Stomach (tissue), 9 donors: Measurements from ENCODE around the gene ADAM22. TPM values are rescaled to one million over a fixed set of nuclear protein-coding genes. Genes with fewer than 3 reads are reported as not detected.
A peak's percentile ranks its signal among the peaks of the same experiment; 100 is the strongest.

ENCODE experiments used
- DNase-seq, 2 donors: peaks; one replicate each; pipeline versions ENCODE4 v3.0.0 to v3.0.0-alpha.2; 2013 to 2019
- H3K27ac ChIP-seq, 5 donors: fragments of 200-600 bp in 4 of 5; sonication (generic) in 4 of 5; one replicate each; pipeline ENCODE4 v1.5.1; 2013 to 2019; ENCODE audit warnings: mild to moderate bottlenecking in 1 of 5, moderate library complexity in 1 of 5
- H3K27me3 ChIP-seq, 3 donors: fragments of 200-600 bp; sonication (generic); one replicate each; pipeline ENCODE4 v1.5.1; 2017 to 2019; ENCODE audit warnings: mixed run types in 1 of 3
- H3K36me3 ChIP-seq, 4 donors: fragments of 200-600 bp; sonication (generic); 1 replicate in 3 of 4; 2 replicates in 1 of 4; pipeline ENCODE4 v1.5.1; 2016 to 2019
- H3K4me1 ChIP-seq, 4 donors: fragments of 200-600 bp; sonication (generic); one replicate each; pipeline ENCODE4 v1.5.1; 2016 to 2019
- H3K4me3 ChIP-seq, 4 donors: fragments of 200-600 bp; sonication (generic) in 3 of 4; one replicate each; pipeline ENCODE4 v1.5.1; 2016 to 2019; ENCODE audit warnings: mild to moderate bottlenecking in 1 of 4
- H3K9me3 ChIP-seq, 4 donors: fragments of 200-600 bp; sonication (generic); one replicate each; pipeline ENCODE4 v1.5.1; 2016 to 2019
- EP300 ChIP-seq: sonication (generic); formaldehyde crosslinking; IDR thresholded peaks from one replicate; pipeline ENCODE4 v1.6.1; 2017; ENCODE audit warnings: antibody characterized with exemption
- POLR2A ChIP-seq, 4 donors: fragments of 450-650 bp; IDR thresholded peaks; one replicate each; pipeline ENCODE4 v1.6.1; 2016; ENCODE audit warnings: antibody characterized with exemption in 4 of 4, control low read depth in 2 of 4, mild to moderate bottlenecking in 1 of 4, moderate library complexity in 1 of 4
- POLR2AphosphoS5 ChIP-seq, 3 donors: sonication (generic); formaldehyde crosslinking; IDR thresholded peaks; one replicate each; pipeline ENCODE4 v1.6.1; 2016; ENCODE audit warnings: antibody characterized with exemption in 3 of 3
- WGBS, 5 donors: extraction: QIAGEN DNeasy Blood & Tissue Kit in 3 of 5; methylation state at CpG; one replicate each; pipeline versions ENCODE4 v1.1.5 to v1.1.7; 2013 to 2018; 5-methylcytosine and 5-hydroxymethylcytosine counted together
- intact Hi-C: fragments of 100-400 bp; cut with DNase I; formaldehyde crosslinking; loops from one replicate; pipeline ENCODE4 v1.15.1; 2023; ENCODE audit warnings: low total_unique reads
- polyA plus RNA-seq, 3 donors: library from polyadenylated mRNA; stranded (reverse); fragments of 200-250 nt; gene quantifications; one replicate each; pipeline ENCODE4 v1.2.3, GENCODE V29; 2013
- total RNA-seq, 5 donors: library from RNA; depleted of rRNA; stranded (reverse); fragments of >200 nt; gene quantifications; one replicate each; pipeline versions ENCODE4 v1.1.0 to v1.2.3, GENCODE V29; 2014 to 2016
- TF ChIP-seq, protein P1 (sequence below), 7 experiments: fragments of 450-650 bp in 4 of 7; fragments of 200-600 bp in 3 of 7; sonication (generic) in 3 of 7; IDR thresholded peaks; one replicate each; pipeline ENCODE4 v1.5.1; 2016 to 2019; ENCODE audit warnings: antibody characterized with exemption in 7 of 7, control low read depth in 2 of 7, mild to moderate bottlenecking in 1 of 7
- donor health status: healthy with polysubstance abuse.
- donor health status: Bipolar disorder and iron deficiency.
- donor health status: healthy.

The ADAM22 gene
- total and polyA plus RNA-seq, 8 donors: 0.06 to 16.8 (median 0.29) TPM; not detected in 1

GRCh38 chr7:88106434-88106833 lies 172.4 kb downstream of the ADAM22 start:
- WGBS, 5 donors: 66 to 88% (median 66%) methylated on average over 4 of the region's 4 CpGs
- Histone ChIP-seq H3K36me3 (no peaks in the 10 kb centered on the region), H3K4me3 (no peak overlapping the region), H3K27me3 (no peaks in the 10 kb centered on the region), H3K27ac (no peak overlapping the region), H3K4me1 (no peaks in the 10 kb centered on the region), H3K9me3 (no peaks in the 10 kb centered on the region)
- intact Hi-C loops: no loop called here
- TF ChIP-seq POLR2A (IDR thresholded peaks at IDR 0.05): no peak
- no peak for TF ChIP-seq EP300
- no peak for TF ChIP-seq POLR2AphosphoS5 (IDR thresholded peaks at IDR 0.05)
- TF ChIP-seq, protein P1, sequence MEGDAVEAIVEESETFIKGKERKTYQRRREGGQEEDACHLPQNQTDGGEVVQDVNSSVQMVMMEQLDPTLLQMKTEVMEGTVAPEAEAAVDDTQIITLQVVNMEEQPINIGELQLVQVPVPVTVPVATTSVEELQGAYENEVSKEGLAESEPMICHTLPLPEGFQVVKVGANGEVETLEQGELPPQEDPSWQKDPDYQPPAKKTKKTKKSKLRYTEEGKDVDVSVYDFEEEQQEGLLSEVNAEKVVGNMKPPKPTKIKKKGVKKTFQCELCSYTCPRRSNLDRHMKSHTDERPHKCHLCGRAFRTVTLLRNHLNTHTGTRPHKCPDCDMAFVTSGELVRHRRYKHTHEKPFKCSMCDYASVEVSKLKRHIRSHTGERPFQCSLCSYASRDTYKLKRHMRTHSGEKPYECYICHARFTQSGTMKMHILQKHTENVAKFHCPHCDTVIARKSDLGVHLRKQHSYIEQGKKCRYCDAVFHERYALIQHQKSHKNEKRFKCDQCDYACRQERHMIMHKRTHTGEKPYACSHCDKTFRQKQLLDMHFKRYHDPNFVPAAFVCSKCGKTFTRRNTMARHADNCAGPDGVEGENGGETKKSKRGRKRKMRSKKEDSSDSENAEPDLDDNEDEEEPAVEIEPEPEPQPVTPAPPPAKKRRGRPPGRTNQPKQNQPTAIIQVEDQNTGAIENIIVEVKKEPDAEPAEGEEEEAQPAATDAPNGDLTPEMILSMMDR (IDR thresholded peaks at IDR 0.05): no peak
- DNase-seq: no peak

GRCh38 chr7:88109612-88110011 lies 175.6 kb downstream of the ADAM22 start:
- Histone ChIP-seq H3K9me3 (no peaks in the 10 kb centered on the region), H3K4me1 (no peaks in the 10 kb centered on the region), H3K4me3 (no peak overlapping the region), H3K27ac (no peak overlapping the region), H3K36me3 (no peaks in the 10 kb centered on the region), H3K27me3 (no peaks in the 10 kb centered on the region)
- intact Hi-C loops: no loop called here
- no peak for DNase-seq
- 37 to 73% (median 49%) methylated on average over 3 of the region's 3 CpGs for WGBS, 5 donors
- TF ChIP-seq POLR2A (IDR thresholded peaks at IDR 0.05) (no peak), EP300 (no peak), POLR2AphosphoS5 (IDR thresholded peaks at IDR 0.05) (no peak)
- TF ChIP-seq, protein P1 (IDR thresholded peaks at IDR 0.05): no peak

DNA sequence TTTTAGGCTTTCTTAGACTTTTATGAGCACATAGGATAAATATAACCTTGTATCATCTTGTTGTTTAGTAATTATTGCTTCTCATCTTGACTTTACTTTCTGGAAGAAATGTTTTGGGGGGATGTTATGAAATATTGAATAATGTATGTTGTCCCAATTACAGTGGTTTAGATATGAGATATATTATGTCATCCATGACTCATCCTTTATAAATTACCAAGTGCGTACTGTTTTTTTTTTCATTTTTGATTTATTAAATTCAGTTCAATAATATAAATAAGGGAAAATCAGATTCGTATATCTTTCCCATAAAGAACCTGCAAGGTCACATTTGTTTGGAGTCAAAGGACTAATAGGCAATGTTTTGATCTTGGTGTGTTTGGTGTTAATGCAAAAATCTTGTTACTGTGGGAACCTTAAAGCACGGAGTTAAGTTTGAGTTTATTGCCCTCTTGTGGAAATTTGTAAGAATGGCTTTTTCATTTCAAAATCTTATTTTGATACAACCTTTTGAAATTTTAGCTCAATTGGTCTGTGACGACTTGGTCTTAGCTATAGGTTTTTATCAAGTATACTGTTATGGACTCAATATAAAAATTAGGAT lies 177.2 kb downstream of the ADAM22 start:
- H3K36me3 ChIP-seq: no peaks in the 10 kb centered on the region
- intact Hi-C loops: no loop called here
- DNase-seq: peak in 1 of 2 donors; percentile 71

DNA sequence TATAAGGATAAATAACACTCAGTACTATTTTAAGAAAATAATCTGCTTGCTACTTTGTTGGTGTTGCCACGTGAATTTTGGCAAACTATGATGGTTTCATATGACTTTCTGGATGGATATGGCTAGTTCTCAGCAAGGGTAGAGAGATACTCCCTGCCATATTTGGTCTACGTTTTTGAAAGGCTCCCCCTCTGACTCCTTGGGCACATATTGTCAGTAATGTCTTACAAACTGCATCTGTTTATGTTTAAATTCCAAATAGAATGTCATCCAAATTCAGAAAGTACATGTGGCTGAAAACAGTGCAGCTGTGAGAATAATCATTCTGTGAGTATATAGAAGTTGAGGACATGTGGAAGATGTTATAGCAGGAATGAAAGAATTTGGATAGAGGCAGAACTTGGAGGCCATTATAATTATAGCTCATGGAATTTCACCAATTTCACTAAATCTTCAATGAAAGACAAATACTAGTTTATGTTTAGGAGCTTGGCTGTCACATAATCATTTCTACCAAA lies 178.0 kb downstream of the ADAM22 start:
- H3K4me1 ChIP-seq: no peaks in the 10 kb centered on the region
- H3K27me3 ChIP-seq: no peaks in the 10 kb centered on the region
- no peak overlapping the region for H3K27ac ChIP-seq
- no peak overlapping the region for H3K4me3 ChIP-seq
- 27 to 48% (median 42%) methylated on average over 2 of the region's 2 CpGs for WGBS, 5 donors
- intact Hi-C loops: no loop called here
- TF ChIP-seq POLR2A (IDR thresholded peaks at IDR 0.05) (no peak), POLR2AphosphoS5 (IDR thresholded peaks at IDR 0.05) (no peak), EP300 (no peak)
- TF ChIP-seq, protein P1 (IDR thresholded peaks at IDR 0.05): no peak
- peak in 1 of 2 donors; percentile 48 for DNase-seq
- H3K36me3 ChIP-seq: no peaks in the 10 kb centered on the region
- no peaks in the 10 kb centered on the region for H3K9me3 ChIP-seq

More for the DNA sequence above, 177.2 kb downstream of the ADAM22 start:
- Histone ChIP-seq H3K4me1 (no peaks in the 10 kb centered on the region), H3K4me3 (no peak overlapping the region), H3K27ac (no peak overlapping the region), H3K9me3 (no peaks in the 10 kb centered on the region), H3K27me3 (no peaks in the 10 kb centered on the region)
- 21 to 24% (median 23%) methylated on average over 4 of the region's 4 CpGs for WGBS, 5 donors
- TF ChIP-seq, protein P1 (IDR thresholded peaks at IDR 0.05): peak in 5 of 7 experiments; percentile 22 to 50 (median 29)
- no peak for TF ChIP-seq EP300
